Measurements from ENCODE around the gene ATP6V0A4.
"Not testable (repeated sequence)": the region's sequence is repeated elsewhere in the genome, so short reads cannot be mapped to it uniquely, and the experiment has no call there.

ATP6V0A4 gene

GRCh38 chr7:138797715-138798320 is at the start of gene ATP6V0A4, which contains the start of gene TMEM213:
Gene ATP6V0A4, minus strand, starts transcription at chr7:138798196. Its CDS starts 26,949 bp downstream, at chr7:138771247.
Gene TMEM213, plus strand, starts transcription at chr7:138797994. Its CDS starts 111 bp downstream, at chr7:138798105.
- DNase-seq (ENCODE audit: low read depth in 2 of 2, low spot score in 1 of 2) = no peak

- no peak for DNase-seq (ENCODE audit: low read depth in 2 of 2, low spot score in 1 of 2)
Observed at GRCh38 chr7:138845711-138846110, 47.7 kb upstream of the ATP6V0A4 start.

- no peak for DNase-seq (ENCODE audit: low read depth in 2 of 2, low spot score in 1 of 2)
Observed at GRCh38 chr7:138843632-138844580, 45.9 kb upstream of the ATP6V0A4 start.

- DNase-seq (ENCODE audit: low read depth in 2 of 2, low spot score in 1 of 2) = no peak
Observed at GRCh38 chr7:138842111-138842510, 44.1 kb upstream of the ATP6V0A4 start.

GRCh38 chr7:138838166-138838565 is 40.2 kb upstream of the ATP6V0A4 start:
- no peak for DNase-seq (ENCODE audit: low read depth in 2 of 2, low spot score in 1 of 2)

- DNase-seq (ENCODE audit: low read depth in 2 of 2, low spot score in 1 of 2) = no peak
Observed at GRCh38 chr7:138837627-138838026, 39.6 kb upstream of the ATP6V0A4 start.

GRCh38 chr7:138835087-138835486 is 37.1 kb upstream of the ATP6V0A4 start:
- no peak for DNase-seq (ENCODE audit: low read depth in 2 of 2, low spot score in 1 of 2)

- DNase-seq (ENCODE audit: low read depth in 2 of 2, low spot score in 1 of 2) = no peak
Observed at GRCh38 chr7:138834583-138834982, 36.6 kb upstream of the ATP6V0A4 start.

GRCh38 chr7:138833596-138833995 is 35.6 kb upstream of the ATP6V0A4 start:
- no peak for DNase-seq (ENCODE audit: low read depth in 2 of 2, low spot score in 1 of 2)

GRCh38 chr7:138832966-138833365 is 35.0 kb upstream of the ATP6V0A4 start:
- DNase-seq (ENCODE audit: low read depth in 2 of 2, low spot score in 1 of 2) = no peak

GRCh38 chr7:138829335-138829734 is 31.3 kb upstream of the ATP6V0A4 start:
- DNase-seq (ENCODE audit: low read depth in 2 of 2, low spot score in 1 of 2) = no peak

GRCh38 chr7:138828302-138828701 is 30.3 kb upstream of the ATP6V0A4 start:
- no peak for DNase-seq (ENCODE audit: low read depth in 2 of 2, low spot score in 1 of 2)

GRCh38 chr7:138825049-138825721 is 27.2 kb upstream of the ATP6V0A4 start:
- DNase-seq (ENCODE audit: low read depth in 2 of 2, low spot score in 1 of 2) = no peak

GRCh38 chr7:138822867-138823535 is 25.0 kb upstream of the ATP6V0A4 start:
- no peak for DNase-seq (ENCODE audit: low read depth in 2 of 2, low spot score in 1 of 2)

GRCh38 chr7:138821912-138822311 is 23.9 kb upstream of the ATP6V0A4 start:
- DNase-seq (ENCODE audit: low read depth in 2 of 2, low spot score in 1 of 2) = no peak

GRCh38 chr7:138819625-138820024 is 21.6 kb upstream of the ATP6V0A4 start:
- DNase-seq (ENCODE audit: low read depth in 2 of 2, low spot score in 1 of 2) = no peak

GRCh38 chr7:138816650-138817049 is 18.7 kb upstream of the ATP6V0A4 start:
- DNase-seq (ENCODE audit: low read depth in 2 of 2, low spot score in 1 of 2) = no peak

- DNase-seq (ENCODE audit: low read depth in 2 of 2, low spot score in 1 of 2) = no peak
Observed at GRCh38 chr7:138814816-138815332, 16.9 kb upstream of the ATP6V0A4 start.

- DNase-seq (ENCODE audit: low read depth in 2 of 2, low spot score in 1 of 2) = no peak
Observed at GRCh38 chr7:138813945-138814344, 15.9 kb upstream of the ATP6V0A4 start.

GRCh38 chr7:138811327-138811726 is 13.3 kb upstream of the ATP6V0A4 start:
- DNase-seq (ENCODE audit: low read depth in 2 of 2, low spot score in 1 of 2) = not testable (repeated sequence)

- no peak for DNase-seq (ENCODE audit: low read depth in 2 of 2, low spot score in 1 of 2)
Observed at GRCh38 chr7:138809346-138809745, 11.3 kb upstream of the ATP6V0A4 start.
